Neutrophil (primary cell): Measurements from ENCODE around the gene CTNNA2.

ENCODE experiments used
- H3K27ac ChIP-seq: fragments of 200-600 bp; sonication (generic); 2 replicates; pipeline ENCODE4 v1.5.1; 2016; ENCODE audit warnings: mild to moderate bottlenecking, moderate library complexity
- H3K27me3 ChIP-seq: fragments of 200-600 bp; sonication (generic); 2 replicates; pipeline ENCODE4 v1.6.0; 2016; ENCODE audit warnings: mild to moderate bottlenecking
- H3K36me3 ChIP-seq: fragments of 200-600 bp; sonication (generic); 2 replicates; pipeline ENCODE4 v1.5.1; 2017
- H3K4me1 ChIP-seq, 2 experiments: fragments of 200-600 bp in 1 of 2; sonication (generic) in 1 of 2; 1 replicate in 1 of 2; 2 replicates in 1 of 2; pipeline versions ENCODE4 v1.5.1 to v1.6.1; 2013 to 2016; ENCODE audit warnings: low read depth in 1 of 2, low read length in 1 of 2, mild to moderate bottlenecking in 1 of 2, moderate library complexity in 1 of 2; ENCODE audit not compliant: control insufficient read depth in 1 of 2, insufficient read depth in 1 of 2
- H3K4me3 ChIP-seq, 2 experiments: fragments of 200-600 bp in 1 of 2; sonication (generic) in 1 of 2; 1 replicate in 1 of 2; 2 replicates in 1 of 2; pipeline ENCODE4 v1.5.1; 2013 to 2016; ENCODE audit warnings: low read depth in 1 of 2, low read length in 1 of 2, mild to moderate bottlenecking in 1 of 2, moderate library complexity in 1 of 2
- H3K9me3 ChIP-seq: fragments of 200-600 bp; sonication (generic); 2 replicates; pipeline ENCODE4 v1.5.1; 2016
- CTCF ChIP-seq: fragments of 200-600 bp; sonication (generic); IDR thresholded peaks from 2 replicates; pipeline ENCODE4 v1.5.1; 2016; ENCODE audit warnings: antibody characterized with exemption

The CTNNA2 gene

GRCh38 chr2:79573895-79574674, 61.2 kb downstream of the CTNNA2 start:
- no peaks in the 10 kb centered on the region for H3K27me3 ChIP-seq
- H3K27ac ChIP-seq: no peak overlapping the region
- H3K4me1 ChIP-seq: no peaks in the 10 kb centered on the region
- no peak overlapping the region for H3K4me3 ChIP-seq
- no peak for TF ChIP-seq CTCF
- no peaks in the 10 kb centered on the region for H3K9me3 ChIP-seq
- no peaks in the 10 kb centered on the region for H3K36me3 ChIP-seq

GRCh38 chr2:79576451-79576850, 63.6 kb downstream of the CTNNA2 start:
- no peak for TF ChIP-seq CTCF
- Histone ChIP-seq H3K4me1 (no peaks in the 10 kb centered on the region), H3K36me3 (no peaks in the 10 kb centered on the region), H3K9me3 (no peaks in the 10 kb centered on the region), H3K4me3 (no peak overlapping the region), H3K27me3 (no peaks in the 10 kb centered on the region), H3K27ac (no peak overlapping the region)

GRCh38 chr2:79578952-79579351, 66.1 kb downstream of the CTNNA2 start:
- Histone ChIP-seq H3K27ac (no peak overlapping the region), H3K4me1 (no peaks in the 10 kb centered on the region), H3K4me3 (no peak overlapping the region), H3K27me3 (no peaks in the 10 kb centered on the region), H3K9me3 (no peaks in the 10 kb centered on the region), H3K36me3 (no peaks in the 10 kb centered on the region)
- TF ChIP-seq CTCF: no peak

- no peaks in the 10 kb centered on the region for H3K4me1 ChIP-seq
- H3K4me3 ChIP-seq: no peak overlapping the region
- no peaks in the 10 kb centered on the region for H3K36me3 ChIP-seq
- no peaks in the 10 kb centered on the region for H3K27me3 ChIP-seq
- no peaks in the 10 kb centered on the region for H3K9me3 ChIP-seq
- H3K27ac ChIP-seq: no peak overlapping the region
- TF ChIP-seq CTCF: no peak
Observed at GRCh38 chr2:79580175-79580574, 67.3 kb downstream of the CTNNA2 start.

- Histone ChIP-seq H3K4me3 (no peak overlapping the region), H3K9me3 (no peaks in the 10 kb centered on the region), H3K4me1 (no peaks in the 10 kb centered on the region), H3K36me3 (no peaks in the 10 kb centered on the region), H3K27ac (no peak overlapping the region), H3K27me3 (no peaks in the 10 kb centered on the region)
- no peak for TF ChIP-seq CTCF
Observed at GRCh38 chr2:79585701-79586433, 73.0 kb downstream of the CTNNA2 start.
